Forelimb muscle (tissue), 1 donor: ENCODE measurements around the gene TRDMT1. TPM values are rescaled to one million over a fixed set of nuclear protein-coding genes. Genes with fewer than 3 reads are reported as not detected.
A peak's percentile ranks its signal among the peaks of the same experiment; 100 is the strongest.

Experiments used
- DNase-seq: peaks from one replicate; pipeline ENCODE4 v3.0.0-alpha.2; 2013; ENCODE audit warnings: low read depth
- polyA plus RNA-seq: library from polyadenylated mRNA; unstranded; fragments of 120-200 nt; gene quantifications from one replicate; pipeline ENCODE4 v1.2.1, GENCODE V29; 2013; ENCODE audit not compliant: insufficient read length

TRDMT1 gene, protein sequence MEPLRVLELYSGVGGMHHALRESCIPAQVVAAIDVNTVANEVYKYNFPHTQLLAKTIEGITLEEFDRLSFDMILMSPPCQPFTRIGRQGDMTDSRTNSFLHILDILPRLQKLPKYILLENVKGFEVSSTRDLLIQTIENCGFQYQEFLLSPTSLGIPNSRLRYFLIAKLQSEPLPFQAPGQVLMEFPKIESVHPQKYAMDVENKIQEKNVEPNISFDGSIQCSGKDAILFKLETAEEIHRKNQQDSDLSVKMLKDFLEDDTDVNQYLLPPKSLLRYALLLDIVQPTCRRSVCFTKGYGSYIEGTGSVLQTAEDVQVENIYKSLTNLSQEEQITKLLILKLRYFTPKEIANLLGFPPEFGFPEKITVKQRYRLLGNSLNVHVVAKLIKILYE
- 6.9 TPM for polyA plus RNA-seq

DNA sequence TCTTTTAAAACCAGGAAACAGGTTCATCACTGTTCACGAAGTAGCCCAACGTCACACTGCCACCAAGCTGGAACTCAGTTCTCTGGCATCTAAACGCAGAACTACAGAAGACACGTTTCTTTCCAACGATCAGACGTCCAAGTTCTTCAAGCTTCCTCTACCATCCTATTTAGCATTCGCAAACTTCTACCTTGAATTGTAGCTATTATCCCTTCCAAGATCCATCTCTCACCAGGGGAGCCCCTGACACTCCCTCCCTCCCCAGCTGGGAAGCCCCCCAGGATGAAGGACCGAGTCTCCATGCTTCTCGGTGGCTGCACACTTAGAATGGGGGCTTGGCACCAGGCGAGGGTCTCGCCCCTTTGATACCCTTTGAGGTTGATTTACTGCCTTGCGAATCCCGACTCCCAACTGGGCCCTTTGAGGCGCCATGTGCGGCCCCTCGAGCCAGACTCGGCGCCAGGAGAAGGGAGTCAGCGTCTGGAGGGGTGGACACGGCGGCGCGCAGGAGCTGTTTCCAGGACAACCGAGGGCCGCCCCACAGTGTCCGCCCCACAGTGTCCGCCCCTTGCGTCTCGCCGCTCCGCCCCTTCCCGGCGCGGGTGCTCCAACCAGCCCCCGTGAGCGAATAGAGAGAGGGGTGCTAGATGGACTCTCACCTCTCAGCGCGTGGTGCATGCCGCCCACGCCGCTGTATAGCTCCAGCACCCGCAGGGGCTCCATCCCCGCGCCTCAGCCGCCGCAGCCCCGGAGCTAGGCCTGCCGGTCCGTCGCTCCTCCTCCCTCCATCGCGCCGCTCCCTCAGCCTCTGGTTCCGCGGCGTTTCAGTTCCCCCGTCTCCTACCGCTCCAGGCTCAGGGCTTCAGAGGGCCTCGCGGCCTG is at the start of gene TRDMT1:
TSS of gene TRDMT1 (minus strand) at position 761 of the 882 bp plus-strand sequence. CDS start at position 723, 38 bp downstream.
- peak; percentile 78 for DNase-seq

DNA sequence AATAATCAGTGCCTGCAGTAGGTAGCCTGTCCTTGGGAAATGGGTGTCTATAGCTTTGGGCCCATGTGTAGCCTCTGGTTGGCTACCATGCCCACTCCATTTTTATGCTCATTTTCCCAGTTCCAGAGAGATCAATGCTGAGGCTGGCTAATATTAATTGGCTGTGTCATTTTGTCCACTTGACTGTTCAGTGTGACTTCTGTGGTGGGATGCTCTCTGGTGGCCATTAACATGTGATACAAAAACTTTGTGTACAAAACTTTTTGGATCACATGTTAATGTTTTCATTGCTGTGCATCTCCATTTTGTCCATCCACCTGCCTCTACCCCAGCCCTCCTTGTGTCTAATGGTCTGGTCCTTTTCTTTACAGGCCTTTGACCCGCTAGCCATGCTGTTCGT is 49.3 kb upstream of the TRDMT1 start:
- DNase-seq = no peak

DNA sequence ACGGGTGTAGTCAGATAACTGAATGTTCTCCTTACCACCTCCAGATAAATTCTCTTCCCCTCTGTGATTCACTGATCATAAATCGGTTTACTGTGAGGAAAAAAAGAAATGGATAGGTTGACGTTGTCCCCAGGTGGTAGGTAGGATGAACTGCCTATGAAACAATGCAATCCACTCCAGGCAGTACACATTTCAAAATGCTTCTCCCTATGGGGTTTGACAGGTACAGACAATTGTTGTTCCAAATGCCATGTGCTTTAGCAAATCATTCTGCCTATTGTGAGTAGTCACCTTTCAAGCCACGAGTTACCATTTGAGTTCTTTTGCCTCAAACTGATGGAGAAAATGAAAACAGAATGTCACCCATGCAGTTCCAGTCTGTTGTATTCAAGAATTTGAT is 48.3 kb upstream of the TRDMT1 start:
- no peak for DNase-seq

DNA sequence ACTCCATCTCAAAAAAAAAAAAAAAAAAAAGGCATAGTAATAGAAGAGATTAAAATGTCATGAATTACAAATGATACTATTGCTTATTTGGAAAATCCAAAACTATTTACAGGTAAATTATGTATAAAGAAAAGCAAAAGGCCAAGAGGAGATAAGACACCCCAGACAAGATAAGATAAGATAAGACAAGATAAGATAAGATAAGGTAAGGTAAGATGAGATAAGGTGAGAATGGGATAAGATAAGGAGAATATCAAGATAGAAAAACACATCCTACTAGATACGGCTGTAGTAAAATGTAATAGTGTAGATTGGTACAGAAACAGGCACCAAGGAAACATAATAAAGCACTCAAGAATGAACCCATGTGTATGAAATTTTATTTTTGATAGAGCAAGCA is 47.5 kb upstream of the TRDMT1 start:
- no peak for DNase-seq

DNA sequence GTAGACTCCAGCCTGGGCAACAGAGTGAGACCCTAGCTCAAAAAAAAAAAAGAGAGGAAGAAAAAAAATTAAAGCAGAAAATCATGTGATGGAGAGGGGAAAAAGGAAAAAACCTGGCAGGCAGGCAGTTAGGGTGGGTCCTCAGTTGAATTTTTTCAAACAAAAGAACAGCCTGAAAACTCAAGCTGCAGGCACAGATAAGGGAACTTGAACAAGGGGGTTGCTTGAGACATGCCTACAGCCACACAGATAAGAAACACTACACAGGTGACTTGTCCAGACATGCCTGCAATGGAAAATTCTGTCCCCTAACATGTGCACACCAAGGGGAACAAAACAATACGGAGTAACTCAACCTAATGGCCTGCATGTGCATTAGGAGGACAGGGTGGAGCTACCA is 45.7 kb upstream of the TRDMT1 start:
- no peak for DNase-seq

DNA sequence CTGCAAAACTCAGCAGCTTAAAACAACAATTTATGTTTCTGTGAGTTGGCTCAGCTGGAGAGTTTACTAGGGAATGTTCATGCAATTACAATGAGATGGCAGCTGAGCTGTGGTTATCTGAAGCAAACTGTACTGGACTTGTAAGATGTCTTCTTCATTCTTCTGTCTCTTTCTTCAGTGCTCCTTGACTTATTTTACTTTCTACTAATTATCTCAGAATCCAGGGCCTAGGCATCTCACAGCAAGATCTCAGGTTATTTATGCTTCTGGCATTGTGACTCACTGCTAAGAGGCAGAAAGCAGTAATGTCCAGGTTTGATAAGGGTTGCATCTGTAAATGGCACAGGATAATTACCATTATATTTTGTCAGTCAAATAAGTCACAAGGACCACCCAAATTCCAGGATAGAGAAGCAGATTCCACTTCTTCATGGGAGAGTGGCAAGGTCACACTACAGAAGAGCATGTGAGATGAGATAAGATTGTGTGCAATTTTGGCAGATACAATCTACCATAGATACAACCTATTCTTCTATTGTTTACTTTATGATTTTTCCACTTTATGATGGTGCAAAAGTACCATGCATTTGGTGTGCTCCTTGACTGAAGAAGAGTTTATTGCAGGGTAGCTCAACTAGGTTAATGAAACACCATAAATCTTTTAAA is 43.4 kb upstream of the TRDMT1 start:
- DNase-seq = no peak

DNA sequence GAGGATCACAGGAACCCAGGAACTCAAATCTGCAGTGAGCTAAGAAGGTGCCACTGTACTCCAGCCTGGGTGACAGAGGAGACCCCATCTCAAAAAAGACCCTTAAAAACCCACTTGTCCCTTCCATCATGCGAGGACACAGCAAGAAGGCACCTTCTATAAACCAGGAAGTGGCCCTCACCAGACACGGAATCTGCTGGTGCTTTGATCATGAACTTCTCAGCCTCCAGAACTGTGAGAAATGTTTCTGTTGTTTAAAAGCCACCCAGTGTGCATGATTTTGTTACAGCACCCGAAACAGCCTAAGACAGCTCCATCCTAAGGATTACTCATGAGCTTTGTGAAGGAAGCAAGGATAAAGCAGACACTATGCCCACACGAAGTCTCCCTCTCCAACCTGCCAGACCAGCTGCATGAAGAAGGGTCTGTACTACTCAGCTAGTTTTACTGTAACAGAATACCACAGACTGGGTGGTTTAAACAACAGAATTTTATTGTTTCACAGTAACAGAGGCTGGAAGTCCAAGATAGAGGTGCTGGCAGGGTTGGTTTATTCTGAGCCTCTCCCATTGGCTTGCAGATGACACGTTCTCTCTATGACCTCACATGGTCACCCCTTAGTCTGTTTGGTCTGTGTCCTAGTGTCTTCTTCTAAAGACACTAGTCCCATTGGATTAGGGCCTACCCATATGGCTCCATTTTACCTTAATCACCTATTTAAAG is 40.3 kb upstream of the TRDMT1 start:
- DNase-seq = no peak

DNA sequence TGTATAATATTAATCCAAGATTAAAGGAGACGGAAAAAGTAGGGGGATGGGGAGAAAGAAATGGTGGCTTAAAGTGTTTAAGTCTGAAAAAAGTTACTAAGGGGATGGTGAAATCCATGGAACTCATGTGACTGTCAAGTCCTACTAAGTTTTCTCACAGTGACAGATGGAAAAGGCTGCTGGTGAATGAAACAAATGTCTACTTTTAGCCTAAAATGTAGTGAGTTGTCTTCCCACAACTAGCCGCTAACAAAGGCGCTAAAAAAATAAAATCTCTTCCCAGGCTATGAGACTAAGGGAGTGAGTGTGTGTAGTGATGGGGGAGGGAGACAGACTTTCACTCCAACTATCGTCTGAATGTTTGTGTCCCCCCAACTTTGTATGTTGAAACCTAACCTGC is 39.1 kb upstream of the TRDMT1 start:
- no peak for DNase-seq

DNA sequence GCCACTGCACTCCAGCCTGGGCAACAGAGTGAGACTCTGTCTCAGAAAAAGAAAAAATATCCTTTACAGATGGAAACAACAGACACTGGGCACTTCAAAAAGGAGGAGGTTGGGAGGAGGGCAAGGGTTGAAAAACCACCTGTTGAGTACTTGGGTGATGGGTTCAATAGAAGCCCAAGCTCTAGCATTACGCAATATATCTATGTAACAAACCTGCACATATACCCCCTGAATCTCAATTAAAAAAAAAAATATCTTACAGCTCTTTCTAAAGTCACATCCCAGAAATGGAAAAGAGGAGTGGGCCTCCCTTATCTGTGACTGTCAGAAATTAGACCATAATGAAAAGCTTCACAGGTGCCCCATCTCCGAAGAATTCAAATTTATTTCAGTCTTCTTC is 38.6 kb upstream of the TRDMT1 start:
- no peak for DNase-seq

DNA sequence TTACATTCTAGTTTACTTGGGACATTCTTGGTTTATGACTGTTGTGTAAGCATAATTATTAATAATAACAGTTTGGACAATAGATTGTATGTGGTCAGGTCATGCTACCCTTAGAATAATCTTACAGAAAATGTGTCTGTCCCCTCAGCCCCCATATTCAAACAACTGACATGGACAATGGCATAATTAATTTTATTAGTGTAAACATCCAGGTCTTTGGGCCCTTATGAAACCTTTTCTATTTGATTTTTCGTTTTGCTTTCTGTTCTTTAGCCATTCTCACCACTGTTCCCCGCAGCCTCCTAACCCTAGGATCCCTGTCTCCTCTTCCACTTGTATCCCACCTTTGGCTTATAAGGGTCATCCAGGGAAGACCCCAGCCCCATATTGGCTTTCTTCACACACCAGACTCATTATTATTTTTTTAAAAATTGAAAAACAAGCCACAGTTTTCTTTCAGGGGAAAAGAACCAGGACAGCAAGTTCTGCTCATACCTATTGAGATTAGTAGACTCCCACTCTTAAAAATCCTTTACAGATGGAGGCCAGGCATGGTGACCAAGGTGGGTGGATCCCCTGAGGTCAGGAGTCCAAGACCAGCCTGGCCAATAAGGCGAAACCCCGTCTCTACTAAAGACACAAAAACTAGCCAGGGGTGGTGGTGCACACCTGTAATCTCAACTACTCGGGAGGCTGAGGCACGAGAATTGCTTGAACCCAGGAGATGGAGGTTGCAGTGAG is 38.0 kb upstream of the TRDMT1 start:
- no peak for DNase-seq

DNA sequence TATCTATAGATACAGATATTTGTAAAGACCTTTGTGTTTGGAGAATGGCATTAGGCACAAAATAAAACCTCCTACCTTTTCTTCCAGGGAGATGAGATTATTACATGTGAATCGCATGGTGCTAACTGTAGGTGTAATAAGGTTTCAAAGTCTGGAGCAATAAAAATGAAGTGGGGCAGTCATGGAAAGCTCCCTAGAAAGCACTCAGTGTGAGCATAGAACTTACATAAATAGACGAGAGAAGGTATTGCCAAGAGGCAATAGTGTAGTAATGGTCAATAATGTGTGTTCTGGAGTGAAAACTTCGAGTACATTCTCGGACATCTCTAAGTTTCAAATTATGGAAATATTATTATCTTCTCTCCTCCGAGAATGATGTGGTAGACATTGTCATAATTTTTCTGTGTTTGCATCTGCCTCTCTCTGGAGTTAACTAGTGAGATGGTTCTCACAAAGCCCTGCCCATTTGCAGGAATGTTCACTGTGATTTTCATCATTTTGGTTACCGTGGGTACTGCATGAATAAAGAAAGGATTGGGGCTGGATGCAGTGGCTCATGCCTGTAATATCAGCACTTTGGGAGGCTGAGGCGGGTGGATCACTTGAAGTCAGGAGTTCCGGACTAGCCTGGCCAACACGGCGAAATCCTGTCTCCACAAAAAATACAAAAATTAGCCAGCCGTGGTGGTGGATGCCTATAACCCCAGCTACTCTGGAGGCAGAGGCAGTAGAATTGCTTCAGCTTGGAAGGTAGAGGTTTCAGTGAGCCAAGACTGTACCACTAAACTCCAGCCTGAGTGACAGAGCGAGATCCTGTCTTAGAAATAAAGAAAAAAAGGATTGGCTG is 37.2 kb upstream of the TRDMT1 start:
- DNase-seq = no peak

DNA sequence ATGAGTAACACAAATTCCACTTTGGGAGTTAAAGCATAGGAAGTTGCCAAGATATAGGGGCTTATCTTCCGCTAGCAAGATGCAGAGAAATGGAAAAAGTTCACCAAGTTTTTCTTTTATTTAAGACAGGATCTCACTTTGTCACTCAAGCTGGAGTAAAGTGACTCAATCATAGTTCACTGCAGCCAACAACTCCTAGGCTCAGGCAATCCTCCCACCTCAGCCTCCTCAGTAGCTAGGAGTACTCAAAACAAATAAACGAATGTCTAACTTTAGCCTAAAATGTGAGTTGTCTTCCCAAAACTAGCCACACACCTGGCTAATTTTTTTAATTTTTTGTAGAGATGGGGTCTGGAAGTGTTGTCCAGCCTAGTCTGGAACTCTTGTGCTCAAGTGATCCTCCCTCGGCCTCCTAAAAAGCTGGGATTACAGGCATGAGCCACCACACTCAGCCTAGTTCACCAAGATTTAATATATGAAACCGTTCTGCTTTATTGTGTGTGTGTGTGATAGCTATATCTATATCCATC is 36.5 kb upstream of the TRDMT1 start:
- DNase-seq = no peak

DNA sequence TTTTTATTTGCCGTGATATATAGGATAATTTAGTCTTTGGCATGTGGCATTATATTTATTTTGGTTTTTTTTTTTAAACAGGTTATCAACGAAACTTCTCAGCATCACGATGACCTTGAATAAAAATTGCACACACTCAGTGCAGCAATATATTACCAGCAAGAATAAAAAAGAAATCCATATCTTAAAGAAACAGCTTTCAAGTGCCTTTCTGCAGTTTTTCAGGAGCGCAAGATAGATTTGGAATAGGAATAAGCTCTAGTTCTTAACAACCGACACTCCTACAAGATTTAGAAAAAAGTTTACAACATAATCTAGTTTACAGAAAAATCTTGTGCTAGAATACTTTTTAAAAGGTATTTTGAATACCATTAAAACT is 35.7 kb upstream of the TRDMT1 start:
- no peak for DNase-seq

DNA sequence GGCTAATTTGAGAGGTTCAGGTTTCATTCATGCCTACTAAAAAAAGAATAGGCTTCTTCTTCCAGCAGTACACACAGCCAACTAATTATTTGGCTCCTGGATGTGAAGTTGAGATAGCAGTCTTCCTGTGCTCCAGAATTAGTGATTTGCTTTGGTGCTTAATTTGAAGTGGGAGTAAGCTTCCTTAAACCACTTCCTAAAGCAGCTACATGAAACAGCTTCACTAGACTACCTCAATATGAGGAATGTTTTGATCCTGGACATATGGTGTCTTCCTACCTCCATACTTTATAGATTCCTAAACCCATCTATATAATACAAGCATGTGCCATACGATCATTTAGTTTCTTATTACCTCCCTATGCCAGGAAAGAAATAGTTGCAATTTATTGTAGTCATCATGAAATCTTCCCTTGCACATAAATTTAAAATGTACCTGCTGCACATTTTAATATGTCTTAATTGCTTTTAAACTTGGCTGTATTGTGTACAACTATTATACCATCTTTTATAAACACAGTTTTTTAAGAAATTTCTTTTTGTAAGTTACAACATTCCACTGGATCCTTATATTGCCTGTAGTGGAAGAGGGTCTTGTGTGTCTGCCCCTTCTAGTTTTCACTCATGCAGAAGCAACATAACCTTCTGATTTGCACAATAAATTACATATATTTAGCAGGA is 35.1 kb upstream of the TRDMT1 start:
- DNase-seq = no peak

DNA sequence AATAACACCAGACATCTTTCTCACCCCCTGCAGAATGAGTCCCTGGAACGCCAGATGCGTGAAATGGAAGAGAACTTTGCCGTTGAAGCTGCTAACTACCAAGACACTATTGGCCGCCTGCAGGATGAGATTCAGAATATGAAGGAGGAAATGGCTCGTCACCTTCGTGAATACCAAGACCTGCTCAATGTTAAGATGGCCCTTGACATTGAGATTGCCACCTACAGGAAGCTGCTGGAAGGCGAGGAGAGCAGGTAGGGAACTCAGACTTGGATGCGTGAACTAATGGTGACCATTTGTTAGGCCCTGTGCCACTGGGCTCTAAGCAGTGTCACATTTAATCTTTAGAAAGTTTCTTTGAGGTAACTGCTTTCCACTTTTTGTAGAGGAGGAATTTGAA is 33.7 kb upstream of the TRDMT1 start:
- DNase-seq = no peak

DNA sequence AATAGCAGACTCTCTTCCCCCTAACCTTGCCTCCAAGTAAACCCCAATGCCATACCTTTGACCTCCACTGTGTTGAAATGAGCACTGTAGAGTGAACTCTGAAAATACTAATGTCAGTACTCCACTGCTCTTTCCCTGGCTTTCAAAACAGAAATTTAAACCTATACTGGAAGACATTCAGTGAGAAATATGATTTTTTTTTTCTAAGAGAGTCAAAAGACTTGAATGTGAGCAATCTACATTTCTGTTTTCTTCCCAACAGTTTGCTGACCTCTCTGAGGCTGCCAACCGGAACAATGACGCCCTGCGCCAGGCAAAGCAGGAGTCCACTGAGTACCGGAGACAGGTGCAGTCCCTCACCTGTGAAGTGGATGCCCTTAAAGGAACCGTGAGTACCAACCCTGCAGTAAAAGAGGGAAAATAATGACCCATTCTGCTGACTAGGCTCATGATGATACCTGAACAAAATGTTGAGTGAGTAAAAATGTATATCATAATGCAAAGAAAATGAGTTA is 33.0 kb upstream of the TRDMT1 start:
- no peak for DNase-seq

DNA sequence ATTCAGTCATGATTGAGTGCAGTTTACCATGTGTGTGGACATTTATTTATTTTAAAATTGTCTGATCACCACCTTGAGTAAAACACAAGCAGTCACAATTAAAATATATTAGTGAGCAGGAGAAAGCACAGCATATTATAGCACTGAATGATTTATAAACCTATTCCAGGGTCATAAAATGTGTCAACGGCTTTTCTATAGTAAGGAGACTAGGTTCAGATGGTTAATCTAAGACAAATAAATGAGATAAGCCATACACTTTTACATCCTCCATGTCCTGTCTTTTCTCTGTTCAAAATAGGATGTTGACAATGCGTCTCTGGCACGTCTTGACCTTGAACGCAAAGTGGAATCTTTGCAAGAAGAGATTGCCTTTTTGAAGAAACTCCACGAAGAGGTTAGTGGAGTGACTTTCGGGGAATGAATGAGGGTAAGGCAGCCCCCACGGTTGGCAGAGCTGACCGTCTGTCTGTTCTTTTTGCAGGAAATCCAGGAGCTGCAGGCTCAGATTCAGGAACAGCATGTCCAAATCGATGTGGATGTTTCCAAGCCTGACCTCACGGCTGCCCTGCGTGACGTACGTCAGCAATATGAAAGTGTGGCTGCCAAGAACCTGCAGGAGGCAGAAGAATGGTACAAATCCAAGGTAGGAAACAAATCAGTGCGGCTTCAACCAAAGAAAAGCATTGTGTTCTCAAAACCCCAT is 32.0 kb upstream of the TRDMT1 start:
- no peak for DNase-seq

DNA sequence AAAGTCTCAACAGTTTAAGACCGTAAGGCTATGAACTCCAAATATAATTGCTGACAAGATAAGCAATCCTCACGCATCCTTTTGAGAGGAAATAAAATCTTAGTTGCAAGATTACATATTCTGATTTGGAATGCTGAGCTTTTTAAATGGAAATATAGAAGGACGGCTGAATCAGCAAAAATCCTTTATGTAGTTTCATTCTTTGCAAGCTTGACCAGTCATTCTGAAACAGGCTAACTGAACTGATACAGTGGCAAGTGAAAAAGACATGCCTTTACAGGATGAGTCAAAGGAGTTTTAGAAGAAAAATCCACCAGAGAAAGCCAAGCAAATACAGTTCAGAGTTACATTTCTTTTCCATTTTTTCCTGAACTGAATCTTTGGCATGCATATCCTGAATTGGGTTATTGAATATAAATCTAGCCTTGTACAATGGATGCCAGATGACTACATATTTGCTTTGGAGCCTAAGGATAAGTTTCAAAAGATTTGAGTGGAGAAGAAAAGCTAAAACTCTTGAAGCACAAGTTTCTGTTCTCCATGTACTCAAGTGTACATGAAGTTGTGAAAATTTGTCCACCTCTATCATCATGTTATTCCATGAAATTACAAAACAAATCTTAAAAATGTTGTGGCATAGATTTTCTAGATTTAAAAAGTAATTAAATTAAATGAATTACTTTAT is 30.9 kb upstream of the TRDMT1 start:
- DNase-seq = no peak
